ENCODE measurements around the gene ZAP70. TPM values are rescaled to one million over a fixed set of nuclear protein-coding genes. Genes with fewer than 3 reads are reported as not detected.

Gene ZAP70
- 0.28 TPM in 1 of 2 replicates, not detected in the other for total RNA-seq

DNA sequence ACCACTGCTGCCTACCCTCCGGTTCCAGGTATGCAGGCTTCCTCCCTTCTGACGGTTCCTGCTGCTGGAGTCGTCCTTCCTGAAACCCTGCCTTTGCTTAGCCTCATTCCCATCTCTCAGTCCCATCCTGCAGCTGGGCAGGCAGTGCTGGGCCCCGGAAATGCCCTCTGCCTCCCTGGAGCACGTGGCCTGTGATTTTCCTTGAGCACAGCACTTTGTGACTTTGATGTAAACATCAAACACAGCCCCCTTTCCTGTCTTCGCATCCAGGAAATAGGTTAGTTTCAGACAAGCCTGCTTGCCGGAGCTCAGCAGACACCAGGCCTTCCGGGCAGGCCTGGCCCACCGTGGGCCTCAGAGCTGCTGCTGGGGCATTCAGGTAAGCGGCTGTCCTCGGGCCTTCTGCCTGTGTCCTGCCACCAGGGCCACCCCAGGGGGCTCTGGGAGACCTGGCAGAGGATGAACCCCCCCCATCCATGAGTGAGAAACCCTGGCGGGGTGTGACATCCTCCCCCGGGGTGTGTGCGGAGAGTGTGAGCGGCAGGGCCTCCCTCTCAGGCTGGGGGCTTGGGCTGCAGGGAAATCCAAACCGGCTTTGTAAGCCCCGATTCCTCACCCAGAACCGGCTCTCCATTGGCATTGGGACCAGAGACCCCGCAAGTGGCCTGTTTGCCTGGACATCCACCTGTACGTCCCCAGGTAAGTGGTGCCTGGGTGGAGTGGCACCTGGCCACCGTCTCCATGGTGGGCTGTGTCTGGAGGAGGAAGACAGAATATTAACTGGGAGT lies at the start of gene ZAP70:
TSS of gene ZAP70 (plus strand) at position 281 of the 788 bp plus-strand sequence. CDS start 10,461 bp downstream, outside the sequence.

DNA sequence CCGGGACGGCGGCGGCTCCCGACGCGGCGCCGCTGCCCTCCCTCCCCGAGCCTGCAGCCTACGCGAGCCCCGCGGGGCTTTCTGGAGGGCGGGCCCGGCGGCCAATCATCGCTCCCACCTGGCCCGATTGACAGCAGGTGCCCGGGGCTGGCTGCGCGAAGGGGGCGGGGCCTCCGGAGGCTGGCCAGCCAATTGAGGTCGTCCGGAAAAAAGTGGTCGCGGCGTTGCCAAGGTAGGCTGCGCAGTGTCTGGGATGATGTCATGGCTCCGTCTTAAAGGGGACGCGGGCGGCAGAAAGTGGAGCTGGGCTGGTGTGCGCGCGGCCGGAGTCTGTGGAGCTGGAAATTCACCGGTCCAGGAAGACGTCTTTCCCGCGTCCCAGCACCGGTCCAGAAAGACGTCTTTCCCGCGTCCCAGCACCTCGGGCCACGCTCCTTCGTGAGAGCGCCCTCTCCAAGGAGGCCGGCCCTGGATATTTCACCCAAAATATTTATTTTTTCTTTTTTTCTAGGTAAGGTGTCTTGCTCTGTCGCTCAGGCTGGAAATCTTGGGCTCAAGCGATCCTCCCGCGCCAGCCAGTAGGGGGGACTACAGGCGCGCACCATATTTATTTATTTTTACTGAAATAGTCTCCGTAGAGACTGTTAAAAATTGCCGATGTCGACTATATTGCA lies 49.3 kb upstream of the ZAP70 start, which contains the start of gene ACTR1B:
TSS of gene ACTR1B (minus strand) at position 83 of the 674 bp plus-strand sequence. CDS start 154 bp downstream, outside the sequence.

DNA sequence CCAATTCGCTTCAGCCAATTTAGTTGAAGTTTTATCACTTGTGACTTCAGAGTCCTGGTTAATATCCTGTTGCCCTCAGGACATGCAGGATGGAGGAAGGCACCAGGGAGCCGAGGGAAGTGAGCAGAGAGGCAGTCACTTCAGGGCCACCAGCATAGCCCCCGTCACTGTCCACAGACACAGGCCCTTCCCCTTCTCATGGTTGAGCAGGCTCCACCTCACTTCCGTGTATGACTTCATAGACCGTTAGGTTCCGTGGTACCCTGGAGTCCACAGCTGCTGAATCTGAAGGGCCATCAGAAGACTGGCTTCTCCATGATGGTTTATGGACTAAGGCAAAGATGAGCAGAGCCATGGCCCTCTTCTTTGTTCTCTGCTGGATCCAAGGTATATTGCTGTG lies 43.9 kb upstream of the ZAP70 start, which contains the start of gene C2orf92:
TSS of gene C2orf92 (plus strand) at position 266 of the 400 bp plus-strand sequence. CDS start at position 342, 76 bp downstream.

Other genes with a start within 250 kb of the ZAP70 start
- gene ANKRD36B, start 123.7 kb upstream of the ZAP70 start, total RNA-seq, result 22.8 and 31.3 TPM in 2 replicates
- gene COX5B, start 67.5 kb upstream of the ZAP70 start, total RNA-seq, result 270 and 373 TPM in 2 replicates
- gene ACTR1B, start 49.5 kb upstream of the ZAP70 start, total RNA-seq, result 66.1 and 66.5 TPM in 2 replicates
- gene C2orf92, start 43.9 kb upstream of the ZAP70 start, total RNA-seq, result 1.2 and 4.2 TPM in 2 replicates